Stimulated activated memory B cell treated with anti-CD40 and anti-IgM and Interleukin-4, amounts not matched to agents 10 μg/mL and 1 μg/mL and 100 μg/mL, for 72 hours (primary cell): Measurements from ENCODE around the gene HNRNPR.
"Not testable (repeated sequence)": the region's sequence is repeated elsewhere in the genome, so short reads cannot be mapped to it uniquely, and the experiment has no call there.

ENCODE experiments used
- ATAC-seq: fragments of 150-1000 bp; cut with Tn5 transposase; 2 replicates; pipeline ENCODE4 v1.10.0; 2021
- H3K27ac Mint-ChIP-seq: one replicate; pipeline ENCODE4 v1.8.0; 2022; ENCODE audit warnings: mild to moderate bottlenecking, mixed read lengths
- H3K27me3 Mint-ChIP-seq: one replicate; pipeline ENCODE4 v1.8.0; 2022; ENCODE audit warnings: mixed read lengths
- H3K36me3 Mint-ChIP-seq: one replicate; pipeline ENCODE4 v1.8.0; 2022; ENCODE audit warnings: mixed read lengths
- H3K4me1 Mint-ChIP-seq: one replicate; pipeline ENCODE4 v1.8.0; 2022; ENCODE audit warnings: mixed read lengths
- H3K4me3 Mint-ChIP-seq: one replicate; pipeline ENCODE4 v1.8.0; 2022; ENCODE audit warnings: mild to moderate bottlenecking, moderate library complexity, mixed read lengths
- H3K9me3 Mint-ChIP-seq: one replicate; pipeline ENCODE4 v1.8.0; 2022; ENCODE audit warnings: mixed read lengths

Gene HNRNPR

GRCh38 chr1:23257371-23257770 lies 86.7 kb downstream of the HNRNPR start:
- H3K36me3 Mint-ChIP-seq, H3K27ac Mint-ChIP-seq, ATAC-seq, H3K4me3 Mint-ChIP-seq, H3K4me1 Mint-ChIP-seq, H3K9me3 Mint-ChIP-seq: not testable (repeated sequence)
- peaks cover 14% of the 10 kb centered on the region for H3K27me3 Mint-ChIP-seq
